HepG2 (cell line): ENCODE results near the gene LTB4R2. TPM values are rescaled to one million over a fixed set of nuclear protein-coding genes. Genes with fewer than 3 reads are reported as not detected.

Source experiments
- AGO1 ChIP-seq: fragments of 200-400 bp; formaldehyde crosslinking; IDR thresholded peaks from 2 replicates; pipeline ENCODE4 v1.6.1; 2017; ENCODE audit warnings: mild to moderate bottlenecking, low read depth, low read length, moderate library complexity; ENCODE audit not compliant: poor library complexity, severe bottlenecking
- AHDC1 ChIP-seq: sonication (generic); formaldehyde crosslinking; IDR thresholded peaks from 2 replicates; pipeline ENCODE4 v1.5.1; 2020; ENCODE audit warnings: mild to moderate bottlenecking, missing genetic modification reagents, borderline replicate concordance
- BRD4 ChIP-seq: sonication (generic); formaldehyde crosslinking; IDR thresholded peaks from 2 replicates; pipeline ENCODE4 v1.4.0; 2020; ENCODE audit warnings: missing genetic modification reagents
- GPN1 ChIP-seq: sonication (generic); formaldehyde crosslinking; IDR thresholded peaks from 2 replicates; pipeline ENCODE4 v1.5.1; 2020; ENCODE audit warnings: missing genetic modification reagents, borderline replicate concordance
- IKZF1 ChIP-seq: fragments of 450-650 bp; IDR thresholded peaks from 2 replicates; pipeline ENCODE4 v1.7.1; 2016
- MED1 ChIP-seq: sonication (generic); formaldehyde crosslinking; IDR thresholded peaks from 2 replicates; pipeline ENCODE4 v1.4.0; 2020; ENCODE audit warnings: missing genetic modification reagents
- NR3C1 ChIP-seq: sonication (generic); formaldehyde crosslinking; IDR thresholded peaks from 2 replicates; pipeline ENCODE4 v1.4.0; 2020; ENCODE audit warnings: missing genetic modification reagents
- SCMH1 ChIP-seq: sonication (generic); formaldehyde crosslinking; IDR thresholded peaks from 2 replicates; pipeline ENCODE4 v1.9.0; 2021; ENCODE audit warnings: missing genetic modification reagents, mild to moderate bottlenecking, borderline replicate concordance
- ZBED4 ChIP-seq: sonication (generic); formaldehyde crosslinking; IDR thresholded peaks from 2 replicates; pipeline ENCODE4 v1.4.0; 2020; ENCODE audit warnings: missing genetic modification reagents, borderline replicate concordance
- ZNF615 ChIP-seq: sonication (generic); formaldehyde crosslinking; IDR thresholded peaks from 2 replicates; pipeline ENCODE4 v1.5.0; 2020; ENCODE audit warnings: mild to moderate bottlenecking, missing genetic modification reagents, borderline replicate concordance
- ZSCAN9 ChIP-seq: IDR thresholded peaks from 2 replicates; pipeline ENCODE4 v1.6.1; 2016; ENCODE audit warnings: borderline replicate concordance
- polyA plus RNA-seq, 8 experiments: library from polyadenylated mRNA; depleted of rRNA in 3 of 8; stranded (reverse) in 7 of 8; unstranded in 1 of 8; fragments of >200 nt; fragmentation: Illumina TruSeq in 4 of 8; extraction: Trizol in 4 of 8; gene quantifications; 2 replicates each; pipeline versions ENCODE4 v1.2.1 to v1.2.3, GENCODE V29; 2011 to 2016; ENCODE audit warnings: low read depth in 4 of 8, missing spikeins in 1 of 8, mixed read lengths in 1 of 8; ENCODE audit not compliant: insufficient read depth in 1 of 8
- total RNA-seq, 5 experiments: library from RNA; depleted of rRNA; stranded (reverse); fragments of >200 nt; fragmentation: Illumina TruSeq; extraction: Trizol; gene quantifications; 2 replicates each; pipeline ENCODE4 v1.2.3, GENCODE V29; 2016; ENCODE audit warnings: low read depth in 1 of 5
- TF ChIP-seq, protein P1 (sequence below): sonication (generic); formaldehyde crosslinking; IDR thresholded peaks from 2 replicates; pipeline ENCODE4 v1.5.0; 2020; ENCODE audit warnings: missing genetic modification reagents
- TF ChIP-seq, protein P2 (sequence below): sonication (generic); formaldehyde crosslinking; IDR thresholded peaks from 2 replicates; pipeline ENCODE4 v1.4.0; 2020; ENCODE audit warnings: missing genetic modification reagents, borderline replicate concordance

The LTB4R2 gene
- total and polyA plus RNA-seq, 2 of the 13 experiments (the other 11 are each of a cell fraction or from before 2014, with no cell fraction given) = 3.9 to 6.9 TPM

DNA sequence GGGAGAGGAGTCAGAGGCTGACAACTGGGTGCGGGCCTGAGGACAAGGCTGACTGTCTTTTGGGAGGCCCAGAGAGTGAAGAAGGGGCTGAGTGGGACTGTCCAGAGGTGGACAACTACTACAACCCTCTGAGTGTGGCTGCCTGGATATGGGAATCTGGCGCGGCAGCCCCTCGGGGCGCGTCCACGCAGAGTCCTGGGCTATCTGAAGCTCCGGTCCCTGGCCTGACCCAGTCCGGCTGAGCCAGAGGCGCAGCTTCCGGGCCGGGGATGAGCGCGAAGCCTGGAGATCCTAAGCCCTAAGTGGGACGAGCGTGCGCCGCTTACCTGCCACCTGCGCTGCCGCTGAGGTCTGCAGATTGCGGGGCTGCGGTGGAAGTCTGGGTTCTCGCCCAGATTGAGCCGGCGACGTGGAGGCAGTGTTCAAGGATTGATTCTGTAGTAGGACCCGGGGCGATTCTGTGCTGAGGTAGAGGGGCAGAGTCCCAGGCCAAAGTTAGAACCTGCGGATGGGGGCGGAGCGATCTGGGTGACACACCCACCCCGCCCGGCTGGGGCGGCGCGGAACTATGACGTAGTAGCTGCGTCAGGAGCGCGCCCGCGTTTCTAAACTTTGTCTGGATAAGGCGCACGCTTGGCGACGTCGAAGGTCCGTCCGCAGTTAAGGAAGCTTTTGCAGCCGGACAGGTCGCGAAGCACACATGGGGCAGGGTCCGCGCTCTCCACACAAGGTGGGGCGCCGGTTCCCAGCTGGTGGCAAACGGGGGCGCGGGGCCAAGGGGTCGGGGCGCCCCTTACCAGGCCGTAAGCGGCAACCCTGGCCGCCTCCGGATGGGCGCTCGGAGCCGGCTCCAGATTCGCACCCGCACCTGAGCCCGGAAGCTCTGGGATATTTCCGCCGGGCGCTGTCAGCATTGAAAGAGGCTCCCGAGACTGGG lies 10.4 kb upstream of the LTB4R2 start, which contains the start of the genes DHRS1 and NOP9 (continued):
- TF ChIP-seq ZNF615 (peak; percentile 94), ZSCAN9 (CRISPR knock-in tag) (no peak; the same call in 1 of the 2 replicates), GPN1 (CRISPR knock-in tag) (peak; percentile 87; the same call in 1 of the 2 replicates), AHDC1 (CRISPR knock-in tag) (peak; percentile 75; the same call in 1 of the 2 replicates), SCMH1 (CRISPR knock-in tag) (no peak), ZBED4 (CRISPR knock-in tag) (peak; percentile 96), AGO1 (peak; percentile 95), NR3C1 (CRISPR knock-in tag) (no peak), MED1 (CRISPR knock-in tag) (peak; percentile 92), IKZF1 (no peak), BRD4 (CRISPR knock-in tag) (peak; percentile 95)
- TF ChIP-seq, protein P1, sequence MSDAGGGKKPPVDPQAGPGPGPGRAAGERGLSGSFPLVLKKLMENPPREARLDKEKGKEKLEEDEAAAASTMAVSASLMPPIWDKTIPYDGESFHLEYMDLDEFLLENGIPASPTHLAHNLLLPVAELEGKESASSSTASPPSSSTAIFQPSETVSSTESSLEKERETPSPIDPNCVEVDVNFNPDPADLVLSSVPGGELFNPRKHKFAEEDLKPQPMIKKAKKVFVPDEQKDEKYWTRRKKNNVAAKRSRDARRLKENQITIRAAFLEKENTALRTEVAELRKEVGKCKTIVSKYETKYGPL (CRISPR knock-in tag) = peak; percentile 78; the same call in 1 of the 2 replicates
- TF ChIP-seq, protein P2, sequence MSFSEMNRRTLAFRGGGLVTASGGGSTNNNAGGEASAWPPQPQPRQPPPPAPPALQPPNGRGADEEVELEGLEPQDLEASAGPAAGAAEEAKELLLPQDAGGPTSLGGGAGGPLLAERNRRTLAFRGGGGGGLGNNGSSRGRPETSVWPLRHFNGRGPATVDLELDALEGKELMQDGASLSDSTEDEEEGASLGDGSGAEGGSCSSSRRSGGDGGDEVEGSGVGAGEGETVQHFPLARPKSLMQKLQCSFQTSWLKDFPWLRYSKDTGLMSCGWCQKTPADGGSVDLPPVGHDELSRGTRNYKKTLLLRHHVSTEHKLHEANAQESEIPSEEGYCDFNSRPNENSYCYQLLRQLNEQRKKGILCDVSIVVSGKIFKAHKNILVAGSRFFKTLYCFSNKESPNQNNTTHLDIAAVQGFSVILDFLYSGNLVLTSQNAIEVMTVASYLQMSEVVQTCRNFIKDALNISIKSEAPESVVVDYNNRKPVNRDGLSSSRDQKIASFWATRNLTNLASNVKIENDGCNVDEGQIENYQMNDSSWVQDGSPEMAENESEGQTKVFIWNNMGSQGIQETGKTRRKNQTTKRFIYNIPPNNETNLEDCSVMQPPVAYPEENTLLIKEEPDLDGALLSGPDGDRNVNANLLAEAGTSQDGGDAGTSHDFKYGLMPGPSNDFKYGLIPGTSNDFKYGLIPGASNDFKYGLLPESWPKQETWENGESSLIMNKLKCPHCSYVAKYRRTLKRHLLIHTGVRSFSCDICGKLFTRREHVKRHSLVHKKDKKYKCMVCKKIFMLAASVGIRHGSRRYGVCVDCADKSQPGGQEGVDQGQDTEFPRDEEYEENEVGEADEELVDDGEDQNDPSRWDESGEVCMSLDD (CRISPR knock-in tag) = peak; percentile 90
